WTC11 (cell line): ENCODE data around the gene TMOD3. TPM values are rescaled to one million over a fixed set of nuclear protein-coding genes. Genes with fewer than 3 reads are reported as not detected.

Experiments
- ATAC-seq: fragments of 200-7000 bp; cut with Tn5 transposase; 2 replicates; pipeline ENCODE4 v1.10.0; 2021; ENCODE audit warnings: mild to moderate bottlenecking, moderate library complexity
- CTCF ChIA-PET: fragments of 300-600 bp; sonication (Branson Sonifier 250); formaldehyde crosslinking; loops from one replicate; lab custom pipeline; 2021; ENCODE audit warnings: antibody characterized with exemption; lab: Charles Lee
- POLR2A ChIA-PET: fragments of 350-600 bp; sonication (Branson Sonifier 250); formaldehyde crosslinking; loops from one replicate; lab custom pipeline; 2021; ENCODE audit warnings: antibody characterized with exemption; lab: Charles Lee
- DNase-seq: peaks from one replicate; pipeline ENCODE4 v3.0.0; 2021; ENCODE audit warnings: low spot score
- H3K27ac Mint-ChIP-seq: 2 replicates; pipeline ENCODE4 v1.8.0; 2021; ENCODE audit warnings: mixed read lengths
- H3K27me3 Mint-ChIP-seq: 2 replicates; pipeline ENCODE4 v1.8.0; 2021; ENCODE audit warnings: low read depth, mild to moderate bottlenecking, moderate library complexity, mixed read lengths
- H3K36me3 Mint-ChIP-seq: 2 replicates; pipeline ENCODE4 v1.8.0; 2021; ENCODE audit warnings: mixed read lengths
- H3K4me1 Mint-ChIP-seq: 2 replicates; pipeline ENCODE4 v1.8.0; 2022; ENCODE audit warnings: mixed read lengths
- H3K4me3 Mint-ChIP-seq: 2 replicates; pipeline ENCODE4 v1.8.0; 2021; ENCODE audit warnings: mild to moderate bottlenecking, moderate library complexity, mixed read lengths
- H3K9me3 Mint-ChIP-seq: 2 replicates; pipeline ENCODE4 v1.8.0; 2021; ENCODE audit warnings: mixed read lengths
- AFF4 ChIP-seq: sonication (generic); formaldehyde crosslinking; IDR thresholded peaks from 2 replicates; pipeline ENCODE4 v1.8.1; 2023; ENCODE audit warnings: mild to moderate bottlenecking, missing genetic modification reagents, borderline replicate concordance
- ATF6 ChIP-seq: sonication (generic); formaldehyde crosslinking; IDR thresholded peaks from 2 replicates; pipeline ENCODE4 v1.8.1; 2023; ENCODE audit warnings: mild to moderate bottlenecking, missing genetic modification reagents
- CREB1 ChIP-seq: sonication (generic); formaldehyde crosslinking; IDR thresholded peaks from 2 replicates; pipeline ENCODE4 v1.8.0; 2023; ENCODE audit warnings: mild to moderate bottlenecking, missing genetic modification reagents
- ELF4 ChIP-seq: sonication (generic); formaldehyde crosslinking; IDR thresholded peaks from 2 replicates; pipeline ENCODE4 v1.8.1; 2022; ENCODE audit warnings: low read depth, mild to moderate bottlenecking, moderate library complexity, missing genetic modification reagents
- ESRRA ChIP-seq: sonication (generic); formaldehyde crosslinking; IDR thresholded peaks from 2 replicates; pipeline ENCODE4 v1.8.1; 2022; ENCODE audit warnings: mild to moderate bottlenecking, missing genetic modification reagents, borderline replicate concordance
- ETV6 ChIP-seq: sonication (generic); formaldehyde crosslinking; IDR thresholded peaks from 2 replicates; pipeline ENCODE4 v1.8.1; 2022; ENCODE audit warnings: mild to moderate bottlenecking, missing genetic modification reagents
- FOXK1 ChIP-seq: sonication (generic); formaldehyde crosslinking; IDR thresholded peaks from 2 replicates; pipeline ENCODE4 v1.8.0; 2022; ENCODE audit warnings: mild to moderate bottlenecking, moderate library complexity, missing genetic modification reagents
- FOXP4 ChIP-seq: sonication (generic); formaldehyde crosslinking; IDR thresholded peaks from 2 replicates; pipeline ENCODE4 v1.8.0; 2022; ENCODE audit warnings: mild to moderate bottlenecking, missing genetic modification reagents
- IRF1 ChIP-seq: sonication (generic); formaldehyde crosslinking; IDR thresholded peaks from 2 replicates; pipeline ENCODE4 v1.8.0; 2023; ENCODE audit warnings: missing genetic modification reagents
- IRF2 ChIP-seq: sonication (generic); formaldehyde crosslinking; IDR thresholded peaks from 2 replicates; pipeline ENCODE4 v1.8.0; 2022; ENCODE audit warnings: low read depth, missing genetic modification reagents, borderline replicate concordance
- KAT7 ChIP-seq: sonication (generic); formaldehyde crosslinking; IDR thresholded peaks from 2 replicates; pipeline ENCODE4 v1.8.1; 2023; ENCODE audit warnings: missing genetic modification reagents, mild to moderate bottlenecking, borderline replicate concordance
- RELA ChIP-seq: sonication (generic); formaldehyde crosslinking; IDR thresholded peaks from 2 replicates; pipeline ENCODE4 v1.8.1; 2022; ENCODE audit warnings: missing genetic modification reagents, mild to moderate bottlenecking, borderline replicate concordance
- SOX15 ChIP-seq: fragments of 250-450 bp; sonication (Bioruptor Pico); IDR thresholded peaks from 2 replicates; pipeline ENCODE4 v1.9.0; 2021; ENCODE audit warnings: mild to moderate bottlenecking
- SP1 ChIP-seq: sonication (generic); formaldehyde crosslinking; conservative IDR thresholded peaks from 2 replicates; pipeline ENCODE4 v1.8.1; 2022; ENCODE audit warnings: missing genetic modification reagents
- ZBTB21 ChIP-seq: sonication (generic); formaldehyde crosslinking; IDR thresholded peaks from 2 replicates; pipeline ENCODE4 v1.8.1; 2023; ENCODE audit warnings: mild to moderate bottlenecking, missing genetic modification reagents, borderline replicate concordance
- ZNF219 ChIP-seq: sonication (generic); formaldehyde crosslinking; IDR thresholded peaks from 2 replicates; pipeline ENCODE4 v1.8.0; 2023; ENCODE audit warnings: missing genetic modification reagents, mild to moderate bottlenecking, borderline replicate concordance
- ZNF263 ChIP-seq: sonication (generic); formaldehyde crosslinking; IDR thresholded peaks from 2 replicates; pipeline ENCODE4 v1.8.1; 2022; ENCODE audit warnings: low read depth, mild to moderate bottlenecking, moderate library complexity, missing genetic modification reagents
- ZNF317 ChIP-seq: sonication (generic); formaldehyde crosslinking; IDR thresholded peaks from 2 replicates; pipeline ENCODE4 v1.8.1; 2023; ENCODE audit warnings: low read depth, mild to moderate bottlenecking, moderate library complexity, missing genetic modification reagents, borderline replicate concordance
- ZNF416 ChIP-seq: fragments of 250-450 bp; sonication (Bioruptor Pico); IDR thresholded peaks from 2 replicates; pipeline ENCODE4 v1.9.0; 2021; ENCODE audit warnings: mild to moderate bottlenecking, inconsistent platforms
- total RNA-seq: library from RNA; stranded (reverse); gene quantifications from 3 replicates; pipeline ENCODE4 v1.2.3, GENCODE V29; 2021
- TF ChIP-seq, protein P1 (sequence below): sonication (generic); formaldehyde crosslinking; IDR thresholded peaks from 2 replicates; pipeline ENCODE4 v1.8.1; 2022; ENCODE audit warnings: low read depth, mild to moderate bottlenecking, moderate library complexity, missing genetic modification reagents, borderline replicate concordance
- TF ChIP-seq, protein P2 (sequence below): sonication (generic); formaldehyde crosslinking; IDR thresholded peaks from 2 replicates; pipeline ENCODE4 v1.8.0; 2022; ENCODE audit warnings: missing genetic modification reagents

TMOD3 gene
- total RNA-seq, 1 experiment from 2014 or later: 40.6 TPM

GRCh38 chr15:51932161-51932560 is 102.7 kb downstream of the TMOD3 start (continued):
- TF ChIP-seq, protein P1, sequence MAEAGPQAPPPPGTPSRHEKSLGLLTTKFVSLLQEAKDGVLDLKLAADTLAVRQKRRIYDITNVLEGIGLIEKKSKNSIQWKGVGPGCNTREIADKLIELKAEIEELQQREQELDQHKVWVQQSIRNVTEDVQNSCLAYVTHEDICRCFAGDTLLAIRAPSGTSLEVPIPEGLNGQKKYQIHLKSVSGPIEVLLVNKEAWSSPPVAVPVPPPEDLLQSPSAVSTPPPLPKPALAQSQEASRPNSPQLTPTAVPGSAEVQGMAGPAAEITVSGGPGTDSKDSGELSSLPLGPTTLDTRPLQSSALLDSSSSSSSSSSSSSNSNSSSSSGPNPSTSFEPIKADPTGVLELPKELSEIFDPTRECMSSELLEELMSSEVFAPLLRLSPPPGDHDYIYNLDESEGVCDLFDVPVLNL (CRISPR knock-in tag): no peak
- TF ChIP-seq AFF4 (CRISPR knock-in tag) (no peak), IRF2 (CRISPR knock-in tag) (no peak), ZNF219 (no peak)

GRCh38 chr15:51935466-51936104 is 106.1 kb downstream of the TMOD3 start:
- Mint-ChIP-seq H3K27me3 (no peaks in the 10 kb centered on the region), H3K27ac (no peak overlapping the region), H3K4me3 (peak overlapping the region; percentile 40), H3K9me3 (no peaks in the 10 kb centered on the region), H3K4me1 (peaks cover 4% of the 10 kb centered on the region), H3K36me3 (peaks cover 10% of the 10 kb centered on the region)
- CTCF ChIA-PET: interaction anchor here (0.6 to 1.6 kb wide), 16 partner anchors 15 to 794 kb away, joined by 3 to 10 read pairs (median 4); partner anchors contain the start of gene TMOD3
- no peak for DNase-seq
- no peak for ATAC-seq
- POLR2A ChIA-PET: no interaction called here
- TF ChIP-seq FOXK1 (CRISPR knock-in tag) (no peak), ZBTB21 (CRISPR knock-in tag) (no peak), IRF1 (CRISPR knock-in tag) (no peak), ZNF416 (no peak), SP1 (CRISPR knock-in tag) (no peak), ZNF317 (CRISPR knock-in tag) (no peak), ESRRA (no peak), CREB1 (CRISPR knock-in tag) (no peak), SOX15 (no peak), ETV6 (CRISPR knock-in tag) (no peak), FOXP4 (CRISPR knock-in tag) (no peak), ZNF263 (CRISPR knock-in tag) (no peak), RELA (CRISPR knock-in tag) (no peak), KAT7 (no peak), ELF4 (CRISPR knock-in tag) (no peak), ATF6 (CRISPR knock-in tag) (no peak)
- TF ChIP-seq, protein P2, sequence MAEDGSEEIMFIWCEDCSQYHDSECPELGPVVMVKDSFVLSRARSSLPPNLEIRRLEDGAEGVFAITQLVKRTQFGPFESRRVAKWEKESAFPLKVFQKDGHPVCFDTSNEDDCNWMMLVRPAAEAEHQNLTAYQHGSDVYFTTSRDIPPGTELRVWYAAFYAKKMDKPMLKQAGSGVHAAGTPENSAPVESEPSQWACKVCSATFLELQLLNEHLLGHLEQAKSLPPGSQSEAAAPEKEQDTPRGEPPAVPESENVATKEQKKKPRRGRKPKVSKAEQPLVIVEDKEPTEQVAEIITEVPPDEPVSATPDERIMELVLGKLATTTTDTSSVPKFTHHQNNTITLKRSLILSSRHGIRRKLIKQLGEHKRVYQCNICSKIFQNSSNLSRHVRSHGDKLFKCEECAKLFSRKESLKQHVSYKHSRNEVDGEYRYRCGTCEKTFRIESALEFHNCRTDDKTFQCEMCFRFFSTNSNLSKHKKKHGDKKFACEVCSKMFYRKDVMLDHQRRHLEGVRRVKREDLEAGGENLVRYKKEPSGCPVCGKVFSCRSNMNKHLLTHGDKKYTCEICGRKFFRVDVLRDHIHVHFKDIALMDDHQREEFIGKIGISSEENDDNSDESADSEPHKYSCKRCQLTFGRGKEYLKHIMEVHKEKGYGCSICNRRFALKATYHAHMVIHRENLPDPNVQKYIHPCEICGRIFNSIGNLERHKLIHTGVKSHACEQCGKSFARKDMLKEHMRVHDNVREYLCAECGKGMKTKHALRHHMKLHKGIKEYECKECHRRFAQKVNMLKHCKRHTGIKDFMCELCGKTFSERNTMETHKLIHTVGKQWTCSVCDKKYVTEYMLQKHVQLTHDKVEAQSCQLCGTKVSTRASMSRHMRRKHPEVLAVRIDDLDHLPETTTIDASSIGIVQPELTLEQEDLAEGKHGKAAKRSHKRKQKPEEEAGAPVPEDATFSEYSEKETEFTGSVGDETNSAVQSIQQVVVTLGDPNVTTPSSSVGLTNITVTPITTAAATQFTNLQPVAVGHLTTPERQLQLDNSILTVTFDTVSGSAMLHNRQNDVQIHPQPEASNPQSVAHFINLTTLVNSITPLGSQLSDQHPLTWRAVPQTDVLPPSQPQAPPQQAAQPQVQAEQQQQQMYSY: no peak
